H9 (cell line): ENCODE measurements around the gene STIMATE. TPM values are rescaled to one million over a fixed set of nuclear protein-coding genes. Genes with fewer than 3 reads are reported as not detected.

Source experiments
- DNase-seq: peaks from one replicate; pipeline ENCODE4 v3.0.0-alpha.2; 2017
- H2AFZ ChIP-seq: one replicate; pipeline ENCODE4 v1.6.1; 2013; ENCODE audit warnings: mild to moderate bottlenecking, low read length, control low read depth, moderate library complexity
- H2AK5ac ChIP-seq: 2 replicates; pipeline ENCODE4 v1.6.1; 2013; ENCODE audit warnings: low read length, control low read depth, mixed read lengths; ENCODE audit not compliant: insufficient read length
- H2BK120ac ChIP-seq: one replicate; pipeline ENCODE4 v1.6.1; 2013; ENCODE audit warnings: low read depth, mild to moderate bottlenecking, low read length, control low read depth, inconsistent platforms; ENCODE audit not compliant: poor library complexity, severe bottlenecking
- H2BK12ac ChIP-seq: 2 replicates; pipeline ENCODE4 v1.6.1; 2013; ENCODE audit warnings: low read length, control low read depth, mixed read lengths, low read depth; ENCODE audit not compliant: insufficient read length
- H2BK15ac ChIP-seq: 2 replicates; pipeline ENCODE4 v1.6.1; 2013; ENCODE audit warnings: low read depth, low read length, control low read depth
- H2BK20ac ChIP-seq: one replicate; pipeline ENCODE4 v1.6.1; 2013; ENCODE audit warnings: low read depth, mild to moderate bottlenecking, low read length, control low read depth, inconsistent platforms; ENCODE audit not compliant: poor library complexity, severe bottlenecking
- H2BK5ac ChIP-seq: 2 replicates; pipeline ENCODE4 v1.6.1; 2013; ENCODE audit warnings: low read length, control low read depth, mixed read lengths; ENCODE audit not compliant: insufficient read length
- H3K14ac ChIP-seq: 2 replicates; pipeline ENCODE4 v1.6.1; 2013; ENCODE audit warnings: low read length, control low read depth; ENCODE audit not compliant: insufficient read depth
- H3K18ac ChIP-seq: 2 replicates; pipeline ENCODE4 v1.6.1; 2013; ENCODE audit warnings: low read depth, mild to moderate bottlenecking, mixed read lengths, low read length, control low read depth; ENCODE audit not compliant: insufficient read length
- H3K23ac ChIP-seq: 2 replicates; pipeline ENCODE4 v1.6.1; 2013; ENCODE audit warnings: low read length, control low read depth, mixed read lengths, low read depth; ENCODE audit not compliant: insufficient read length
- H3K23me2 ChIP-seq: 2 replicates; pipeline ENCODE4 v1.6.1; 2013; ENCODE audit warnings: low read depth, mild to moderate bottlenecking, mixed read lengths, low read length, control low read depth; ENCODE audit not compliant: insufficient read length, poor library complexity, severe bottlenecking
- H3K27ac ChIP-seq: 2 replicates; pipeline ENCODE4 v1.5.1; 2013; ENCODE audit warnings: low read length, control low read depth, mixed read lengths, low read depth; ENCODE audit not compliant: insufficient read length
- H3K27me3 ChIP-seq: 2 replicates; pipeline ENCODE4 v1.6.1; 2013; ENCODE audit warnings: low read length, control low read depth, inconsistent platforms; ENCODE audit not compliant: insufficient read depth
- H3K4ac ChIP-seq: 2 replicates; pipeline ENCODE4 v1.6.1; 2013; ENCODE audit warnings: low read depth, mild to moderate bottlenecking, control low read depth, inconsistent platforms, low read length, moderate library complexity
- H3K4me1 ChIP-seq: 2 replicates; pipeline ENCODE4 v1.6.1; 2013; ENCODE audit warnings: low read length, control low read depth, inconsistent platforms; ENCODE audit not compliant: insufficient read depth
- H3K4me2 ChIP-seq: 2 replicates; pipeline ENCODE4 v1.6.1; 2013; ENCODE audit warnings: low read length, control low read depth, mixed read lengths; ENCODE audit not compliant: insufficient read length, insufficient read depth
- H3K56ac ChIP-seq: 2 replicates; pipeline ENCODE4 v1.6.1; 2013; ENCODE audit warnings: low read depth, mild to moderate bottlenecking, mixed read lengths, low read length, control low read depth; ENCODE audit not compliant: insufficient read length
- H3K79me1 ChIP-seq: 2 replicates; pipeline ENCODE4 v1.6.1; 2013; ENCODE audit warnings: low read depth, mild to moderate bottlenecking, moderate library complexity, low read length, control low read depth, inconsistent platforms; ENCODE audit not compliant: insufficient read depth, poor library complexity, severe bottlenecking
- H3K79me2 ChIP-seq: 2 replicates; pipeline ENCODE4 v1.6.1; 2013; ENCODE audit warnings: low read length, control low read depth, inconsistent platforms; ENCODE audit not compliant: insufficient read depth
- H3K9ac ChIP-seq: 2 replicates; pipeline ENCODE4 v1.6.1; 2013; ENCODE audit warnings: low read length, control low read depth, mixed read lengths; ENCODE audit not compliant: insufficient read length; ENCODE audit errors: extremely low read depth
- H3K9me3 ChIP-seq: one replicate; pipeline ENCODE4 v1.6.1; 2013; ENCODE audit warnings: low read depth, low read length, inconsistent platforms; ENCODE audit not compliant: control insufficient read depth
- H3T11ph ChIP-seq: one replicate; pipeline ENCODE4 v1.6.1; 2013; ENCODE audit warnings: mild to moderate bottlenecking, low read length, control low read depth, inconsistent platforms
- H4K20me1 ChIP-seq: one replicate; pipeline ENCODE4 v1.6.1; 2013; ENCODE audit not compliant: control insufficient read depth, insufficient read length, insufficient read depth
- H4K5ac ChIP-seq: 2 replicates; pipeline ENCODE4 v1.6.1; 2013; ENCODE audit warnings: low read depth, mild to moderate bottlenecking, mixed read lengths, low read length, control low read depth; ENCODE audit not compliant: insufficient read length
- H4K8ac ChIP-seq: replicated peaks from 2 replicates; pipeline ENCODE4 v1.6.1; 2013; ENCODE audit warnings: low read length, control low read depth, mixed read lengths, low read depth; ENCODE audit not compliant: insufficient read length
- H4K91ac ChIP-seq: 2 replicates; pipeline ENCODE4 v1.6.1; 2013; ENCODE audit warnings: low read depth, mild to moderate bottlenecking, moderate library complexity, mixed read lengths, low read length, control low read depth; ENCODE audit not compliant: insufficient read length
- H3K27ac Mint-ChIP-seq, 3 experiments: 2 replicates in 2 of 3; 3 replicates in 1 of 3; pipeline ENCODE4 v1.8.0; 2020 to 2021; ENCODE audit warnings: mixed read lengths in 3 of 3, mild to moderate bottlenecking in 1 of 3, moderate library complexity in 1 of 3
- H3K27me3 Mint-ChIP-seq: 2 replicates; pipeline ENCODE4 v1.8.0; 2021; ENCODE audit warnings: low read depth, mild to moderate bottlenecking, moderate library complexity, mixed read lengths
- H3K36me3 Mint-ChIP-seq, 3 experiments: 2 replicates in 2 of 3; 3 replicates in 1 of 3; pipeline ENCODE4 v1.8.0; 2020 to 2021; ENCODE audit warnings: low read depth in 3 of 3, mixed read lengths in 3 of 3; ENCODE audit not compliant: insufficient read depth in 1 of 3
- H3K4me1 Mint-ChIP-seq, 2 experiments: 2 replicates each; pipeline ENCODE4 v1.8.0; 2020; ENCODE audit warnings: mixed read lengths in 2 of 2
- H3K4me3 Mint-ChIP-seq, 2 experiments: 2 replicates in 1 of 2; 3 replicates in 1 of 2; pipeline ENCODE4 v1.8.0; 2020 to 2021; ENCODE audit warnings: mild to moderate bottlenecking in 2 of 2, mixed read lengths in 2 of 2, moderate library complexity in 1 of 2
- H3K9me3 Mint-ChIP-seq, 2 experiments: 2 replicates in 1 of 2; 3 replicates in 1 of 2; pipeline ENCODE4 v1.8.0; 2020; ENCODE audit warnings: mild to moderate bottlenecking in 2 of 2, mixed read lengths in 2 of 2, moderate library complexity in 1 of 2
- WGBS: extraction: QIAGEN DNeasy Blood & Tissue Kit; methylation state at CpG from one replicate; pipeline ENCODE4 v1.1.7; 2013; ENCODE audit warnings: missing lambda C conversion rate, low lambda C conversion rate, mixed read lengths; ENCODE audit not compliant: insufficient read length; ENCODE audit errors: extremely low coverage; 5-methylcytosine and 5-hydroxymethylcytosine counted together
- total RNA-seq: library from RNA; stranded (reverse); gene quantifications from 2 replicates; pipeline ENCODE4 v1.2.1, GENCODE V29; 2021
- TF ChIP-seq, protein P1 (sequence below): fragments of 200-600 bp; sonication (generic); conservative IDR thresholded peaks from 3 replicates; pipeline ENCODE4 v1.8.0; 2021; ENCODE audit warnings: antibody characterized with exemption, mild to moderate bottlenecking

Gene STIMATE
- total RNA-seq, 1 experiment from 2014 or later = 25.6 TPM

DNA sequence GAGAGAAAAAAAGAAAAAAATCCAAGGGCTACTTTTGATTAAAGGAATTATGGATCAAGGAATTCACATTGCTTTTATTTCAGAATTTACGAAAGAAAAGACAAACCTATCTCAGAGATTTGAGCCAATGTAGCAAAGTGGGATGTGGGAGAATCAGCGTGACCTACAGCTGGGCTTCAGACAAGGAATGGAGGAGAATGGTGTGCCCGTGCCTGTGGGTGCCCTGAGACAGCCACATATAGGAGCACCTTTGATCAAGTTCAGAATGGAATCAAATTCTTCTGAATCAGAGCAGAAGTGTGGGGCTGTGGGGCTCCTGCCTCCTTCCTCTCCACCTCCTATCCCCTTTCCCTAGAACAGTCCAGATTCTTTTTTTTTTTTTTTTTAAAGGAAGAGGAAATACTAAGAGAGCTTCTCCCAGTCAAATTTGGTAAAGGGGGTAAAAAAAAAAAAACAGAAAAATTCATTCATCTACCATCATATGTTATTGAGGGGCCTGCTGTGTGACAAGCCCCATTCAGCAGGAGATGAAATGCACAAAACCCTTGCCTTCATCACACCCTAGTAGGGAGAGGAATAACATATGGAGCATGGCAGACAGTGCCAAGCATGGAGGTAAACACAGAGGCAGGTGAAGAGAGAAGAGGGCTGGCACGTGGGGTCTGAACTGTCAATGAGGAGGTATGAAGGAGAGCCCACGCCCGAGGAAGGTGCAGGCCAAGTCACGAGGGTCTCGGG, 37.5 kb downstream of the STIMATE start:
- Mint-ChIP-seq H3K4me1 (no peaks in the 10 kb centered on the region), H3K36me3 (peaks cover 9 to 12% (median 10%) of the 10 kb centered on the region in 3 experiments; a peak in 6 of 7 replicates), H3K4me3 (no peak overlapping the region), H3K27me3 (no peaks in the 10 kb centered on the region), H3K27ac (peak overlapping the region in 2 of 3 experiments; percentile 15 to 56; a peak in 2 of 7 replicates), H3K9me3 (peaks cover 7% of the 10 kb centered on the region in 2 experiments; a peak in 3 of 5 replicates)
- Histone ChIP-seq H3K27ac (no peak overlapping the region), H3K23me2 (no peaks in the 10 kb centered on the region), H3K14ac (no peak overlapping the region), H2AK5ac (no peak overlapping the region), H4K91ac (no peak overlapping the region), H4K5ac (no peak overlapping the region), H2AFZ (no peak overlapping the region), H3K4me2 (no peak overlapping the region), H2BK15ac (no peak overlapping the region), H4K8ac (no peak overlapping the region), H2BK5ac (no peak overlapping the region), H3T11ph (no peak overlapping the region), H2BK120ac (no peak overlapping the region), H2BK12ac (no peak overlapping the region), H3K9ac (no peak overlapping the region), H3K4me1 (no peaks in the 10 kb centered on the region), H3K18ac (no peak overlapping the region), H4K20me1 (no peaks in the 10 kb centered on the region), H3K56ac (no peak overlapping the region), H2BK20ac (no peak overlapping the region), H3K9me3 (no peaks in the 10 kb centered on the region), H3K27me3 (no peaks in the 10 kb centered on the region), H3K79me1 (no peaks in the 10 kb centered on the region), H3K4ac (no peak overlapping the region), H3K79me2 (no peaks in the 10 kb centered on the region), H3K23ac (no peak overlapping the region)
- WGBS = no CpG with 5 or more reads among the region's 8 CpGs
- TF ChIP-seq, protein P1, sequence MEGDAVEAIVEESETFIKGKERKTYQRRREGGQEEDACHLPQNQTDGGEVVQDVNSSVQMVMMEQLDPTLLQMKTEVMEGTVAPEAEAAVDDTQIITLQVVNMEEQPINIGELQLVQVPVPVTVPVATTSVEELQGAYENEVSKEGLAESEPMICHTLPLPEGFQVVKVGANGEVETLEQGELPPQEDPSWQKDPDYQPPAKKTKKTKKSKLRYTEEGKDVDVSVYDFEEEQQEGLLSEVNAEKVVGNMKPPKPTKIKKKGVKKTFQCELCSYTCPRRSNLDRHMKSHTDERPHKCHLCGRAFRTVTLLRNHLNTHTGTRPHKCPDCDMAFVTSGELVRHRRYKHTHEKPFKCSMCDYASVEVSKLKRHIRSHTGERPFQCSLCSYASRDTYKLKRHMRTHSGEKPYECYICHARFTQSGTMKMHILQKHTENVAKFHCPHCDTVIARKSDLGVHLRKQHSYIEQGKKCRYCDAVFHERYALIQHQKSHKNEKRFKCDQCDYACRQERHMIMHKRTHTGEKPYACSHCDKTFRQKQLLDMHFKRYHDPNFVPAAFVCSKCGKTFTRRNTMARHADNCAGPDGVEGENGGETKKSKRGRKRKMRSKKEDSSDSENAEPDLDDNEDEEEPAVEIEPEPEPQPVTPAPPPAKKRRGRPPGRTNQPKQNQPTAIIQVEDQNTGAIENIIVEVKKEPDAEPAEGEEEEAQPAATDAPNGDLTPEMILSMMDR = no peak
- no peak for DNase-seq
